Breast epithelium (tissue), 4 donors: ENCODE measurements around the gene NDUFB2. TPM values are rescaled to one million over a fixed set of nuclear protein-coding genes. Genes with fewer than 3 reads are reported as not detected.
"Not testable (repeated sequence)": the region's sequence is repeated elsewhere in the genome, so short reads cannot be mapped to it uniquely, and the experiment has no call there.

ENCODE experiments used
- DNase-seq, 2 donors: peaks; one replicate each; pipeline ENCODE4 v3.0.0-alpha.2; 2019; ENCODE audit warnings: low spot score in 2 of 2
- H3K27ac ChIP-seq, 2 donors: fragments of 200-600 bp; sonication (generic) in 1 of 2; one replicate each; pipeline ENCODE4 v1.5.1; 2016 to 2019; ENCODE audit warnings: mild to moderate bottlenecking in 1 of 2
- H3K27me3 ChIP-seq, 2 donors: fragments of 200-600 bp; sonication (generic) in 1 of 2; one replicate each; pipeline versions ENCODE4 v1.5.1 to v1.6.0; 2017 to 2019; ENCODE audit warnings: control low read depth in 1 of 2, mild to moderate bottlenecking in 1 of 2
- H3K36me3 ChIP-seq: fragments of 200-600 bp; one replicate; pipeline ENCODE4 v1.5.1; 2019
- H3K4me1 ChIP-seq, 2 donors: fragments of 200-600 bp; sonication (generic); one replicate each; pipeline ENCODE4 v1.5.1; 2016 to 2019; ENCODE audit warnings: control low read depth in 1 of 2
- H3K4me3 ChIP-seq, 3 donors: fragments of 200-600 bp; sonication (generic); 1 replicate in 2 of 3; 2 replicates in 1 of 3; pipeline ENCODE4 v1.5.1; 2016 to 2019; ENCODE audit warnings: mild to moderate bottlenecking in 3 of 3, moderate library complexity in 2 of 3
- H3K9me3 ChIP-seq, 2 donors: fragments of 200-600 bp; sonication (generic) in 1 of 2; one replicate each; pipeline ENCODE4 v1.5.1; 2016 to 2019; ENCODE audit warnings: control low read depth in 1 of 2
- CTCF ChIP-seq, 3 donors: fragments of 450-650 bp; IDR thresholded peaks; one replicate each; pipeline ENCODE4 v1.5.1; 2016 to 2017; ENCODE audit warnings: antibody characterized with exemption in 3 of 3, mild to moderate bottlenecking in 3 of 3, moderate library complexity in 3 of 3
- POLR2A ChIP-seq: fragments of 450-650 bp; IDR thresholded peaks from one replicate; pipeline ENCODE4 v1.6.1; 2016; ENCODE audit warnings: antibody characterized with exemption, mild to moderate bottlenecking, moderate library complexity
- POLR2AphosphoS5 ChIP-seq, 3 donors: sonication (generic); formaldehyde crosslinking; IDR thresholded peaks; one replicate each; pipeline ENCODE4 v1.6.1; 2017; ENCODE audit warnings: antibody characterized with exemption in 3 of 3
- intact Hi-C: fragments of 100-400 bp; cut with DNase I; formaldehyde crosslinking; loops from one replicate; pipeline ENCODE4 v1.15.1; 2023; ENCODE audit warnings: low total_unique reads
- total RNA-seq, 3 donors: library from RNA; depleted of rRNA; stranded (reverse); fragments of >200 nt; gene quantifications; one replicate each; pipeline ENCODE4 v1.1.0, GENCODE V29; 2016

NDUFB2 gene
- total RNA-seq, 3 donors from 2014 or later, result 85.0 to 151 (median 149) TPM

- intact Hi-C loops, result no loop called here
- TF ChIP-seq POLR2A (no peak), POLR2AphosphoS5 (IDR thresholded peaks at IDR 0.05) (no peak), CTCF (IDR thresholded peaks at IDR 0.05) (no peak)
- H3K4me1 ChIP-seq, result no peaks in the 10 kb centered on the region
Observed at GRCh38 chr7:140734096-140734495, 37.6 kb downstream of the NDUFB2 start.

GRCh38 chr7:140734729-140735128, 38.2 kb downstream of the NDUFB2 start:
- intact Hi-C loops, result loop anchor here (5.0 kb wide), 1 partner anchor 743 kb away; no protein-coding TSS in a partner anchor
- Histone ChIP-seq H3K36me3 (no peaks in the 10 kb centered on the region), H3K27ac (no peak overlapping the region)

More at GRCh38 chr7:140734096-140734495, 37.6 kb downstream of the NDUFB2 start:
- DNase-seq, result no peak
- no peaks in the 10 kb centered on the region for H3K9me3 ChIP-seq
- no peak overlapping the region for H3K4me3 ChIP-seq
- H3K27me3 ChIP-seq, result no peaks in the 10 kb centered on the region
- H3K36me3 ChIP-seq, result no peaks in the 10 kb centered on the region
- H3K27ac ChIP-seq, result no peak overlapping the region

DNA sequence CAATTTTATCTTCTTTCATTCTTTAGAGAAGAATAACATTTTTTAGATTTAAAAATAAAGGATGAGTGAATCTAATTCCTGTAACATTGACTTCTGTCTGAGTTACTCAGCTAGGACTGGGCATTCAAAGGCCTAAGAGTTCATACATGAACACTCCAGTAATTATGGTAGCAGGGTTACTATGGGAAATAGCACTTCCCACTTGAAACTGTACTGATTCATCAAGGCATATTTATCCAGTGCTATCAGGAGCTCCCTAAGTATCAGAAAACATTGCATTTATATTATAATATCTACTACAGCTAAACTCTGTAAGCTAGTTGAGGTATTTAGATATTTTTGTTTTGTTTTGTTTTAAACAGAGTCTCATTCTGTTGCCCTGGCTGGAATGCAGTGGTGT, 41.8 kb downstream of the NDUFB2 start:
- no peak for DNase-seq
- intact Hi-C loops, result loop anchor here (5.0 kb wide), 1 partner anchor 739 kb away; no protein-coding TSS in a partner anchor
- TF ChIP-seq CTCF (IDR thresholded peaks at IDR 0.05) (no peak), POLR2A (no peak), POLR2AphosphoS5 (IDR thresholded peaks at IDR 0.05) (no peak)
- Histone ChIP-seq H3K36me3 (no peaks in the 10 kb centered on the region), H3K4me1 (no peaks in the 10 kb centered on the region), H3K4me3 (no peak overlapping the region), H3K9me3 (no peaks in the 10 kb centered on the region), H3K27me3 (no peaks in the 10 kb centered on the region), H3K27ac (no peak overlapping the region)

More at GRCh38 chr7:140734729-140735128, 38.2 kb downstream of the NDUFB2 start:
- no peaks in the 10 kb centered on the region for H3K9me3 ChIP-seq
- H3K4me1 ChIP-seq, result no peaks in the 10 kb centered on the region
- no peak for TF ChIP-seq POLR2AphosphoS5 (IDR thresholded peaks at IDR 0.05)
- TF ChIP-seq CTCF (IDR thresholded peaks at IDR 0.05), result no peak
- TF ChIP-seq POLR2A, result no peak
- no peak for DNase-seq
- no peak overlapping the region for H3K4me3 ChIP-seq
- H3K27me3 ChIP-seq, result no peaks in the 10 kb centered on the region

GRCh38 chr7:140743255-140743654, 46.7 kb downstream of the NDUFB2 start:
- H3K36me3 ChIP-seq, intact Hi-C loops, H3K27me3 ChIP-seq, H3K27ac ChIP-seq, DNase-seq, H3K4me3 ChIP-seq, H3K4me1 ChIP-seq, H3K9me3 ChIP-seq: not testable (repeated sequence)

- Histone ChIP-seq H3K27ac (no peak overlapping the region), H3K4me3 (no peak overlapping the region), H3K36me3 (no peaks in the 10 kb centered on the region), H3K27me3 (no peaks in the 10 kb centered on the region), H3K9me3 (no peaks in the 10 kb centered on the region), H3K4me1 (no peaks in the 10 kb centered on the region)
- DNase-seq, result no peak
- intact Hi-C loops, result no loop called here
- TF ChIP-seq CTCF (IDR thresholded peaks at IDR 0.05), result no peak
- no peak for TF ChIP-seq POLR2AphosphoS5 (IDR thresholded peaks at IDR 0.05)
- no peak for TF ChIP-seq POLR2A
Observed at GRCh38 chr7:140744005-140744404, 47.5 kb downstream of the NDUFB2 start.
